Fibroblast of skin of left quadriceps (primary cell): ENCODE data around the gene SPATA46.
"Not testable (repeated sequence)": the region's sequence is repeated elsewhere in the genome, so short reads cannot be mapped to it uniquely, and the experiment has no call there.

ENCODE experiments used
- DNase-seq, 2 experiments: peaks; one replicate each; pipeline ENCODE4 v3.0.0-alpha.2; 2013; ENCODE audit warnings: low read depth in 2 of 2

Gene SPATA46

DNA sequence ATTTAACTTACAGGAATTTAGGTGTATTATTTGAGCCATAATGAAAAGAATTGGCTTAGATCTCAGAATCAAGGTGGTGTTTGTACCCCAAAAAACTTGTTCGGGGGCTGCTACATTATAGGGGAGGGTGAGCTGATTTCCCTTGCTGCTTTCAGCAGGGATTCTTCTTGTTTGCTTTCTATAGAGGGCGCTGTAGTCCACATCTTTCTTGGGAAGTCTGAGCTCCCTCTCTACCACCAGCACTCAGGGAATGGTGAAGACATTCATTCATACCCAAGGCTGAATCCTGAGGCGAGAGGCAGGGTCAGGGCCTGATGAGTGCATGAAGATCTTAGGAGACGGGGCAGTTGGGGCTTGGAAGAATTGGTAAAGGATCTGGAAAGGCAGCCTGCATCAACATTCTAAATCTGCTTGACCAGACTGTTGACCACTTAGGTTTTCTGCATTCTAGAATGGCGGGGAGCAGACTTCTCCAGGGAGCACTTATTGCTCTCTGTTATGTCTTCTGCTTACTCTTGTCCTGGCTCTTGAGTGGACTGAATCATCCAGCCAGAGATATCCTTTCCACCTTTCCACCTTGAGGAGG lies 18.9 kb downstream of the SPATA46 start:
- DNase-seq = peak in 1 of 2 experiments; percentile 3

DNA sequence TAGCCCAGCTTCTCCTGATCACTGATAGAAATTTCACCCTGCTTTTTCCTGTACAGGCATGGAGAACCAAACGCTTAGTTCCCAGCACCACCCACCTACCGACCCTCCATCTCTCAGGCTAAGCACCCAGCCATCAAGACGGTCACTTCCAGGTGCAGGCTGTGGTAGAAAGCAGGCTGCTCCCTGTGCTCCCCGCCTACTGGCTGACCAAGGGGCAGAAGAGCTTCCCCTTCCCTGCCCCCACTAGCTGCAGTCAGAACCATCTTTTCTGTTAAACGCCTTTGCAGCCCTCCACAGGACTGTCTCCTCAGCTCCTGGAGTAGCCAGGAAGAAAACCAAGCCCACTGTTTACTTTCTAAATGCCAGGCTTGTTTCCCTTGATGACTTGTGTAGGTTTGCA lies 23.0 kb downstream of the SPATA46 start:
- no peak for DNase-seq

DNA sequence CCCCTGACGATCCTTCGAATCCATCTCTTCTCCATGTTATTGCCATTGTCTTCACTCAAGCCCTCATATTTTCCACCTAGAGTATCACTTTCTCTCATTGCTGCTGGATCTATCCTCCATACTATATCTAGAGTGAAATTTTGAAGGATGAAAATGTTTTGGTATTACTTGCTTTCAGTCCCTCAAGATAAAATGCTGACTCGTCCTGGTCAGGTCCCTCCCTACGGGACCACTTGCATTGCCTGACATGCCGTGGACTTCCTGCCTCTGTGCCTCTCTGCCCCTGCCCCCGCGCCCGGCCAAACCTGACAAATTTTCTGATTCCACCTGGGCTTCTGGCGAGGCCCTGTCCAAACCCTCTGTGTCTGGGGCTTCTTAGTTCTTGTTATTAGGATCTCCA lies 23.6 kb downstream of the SPATA46 start:
- DNase-seq = no peak

DNA sequence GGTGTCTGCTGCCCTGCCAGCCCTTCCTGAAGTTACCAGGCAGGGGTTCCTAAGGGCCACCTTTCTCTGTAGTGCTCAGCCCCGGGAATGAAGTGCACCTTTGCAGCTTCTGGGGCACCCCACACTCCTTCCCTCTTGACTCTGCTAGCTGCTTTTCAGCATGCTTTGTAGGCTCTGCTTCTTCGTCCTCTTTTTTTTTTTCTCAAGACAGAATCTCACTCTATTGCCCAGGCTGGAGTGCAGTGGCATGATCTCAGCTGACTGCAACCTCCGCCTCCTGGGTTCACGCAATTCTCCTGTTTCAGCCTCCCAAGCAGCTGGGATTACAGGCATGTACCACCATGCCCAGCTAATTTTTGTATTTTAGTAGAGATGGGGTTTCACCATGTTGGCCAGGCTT lies 24.8 kb downstream of the SPATA46 start:
- DNase-seq = not testable (repeated sequence)

DNA sequence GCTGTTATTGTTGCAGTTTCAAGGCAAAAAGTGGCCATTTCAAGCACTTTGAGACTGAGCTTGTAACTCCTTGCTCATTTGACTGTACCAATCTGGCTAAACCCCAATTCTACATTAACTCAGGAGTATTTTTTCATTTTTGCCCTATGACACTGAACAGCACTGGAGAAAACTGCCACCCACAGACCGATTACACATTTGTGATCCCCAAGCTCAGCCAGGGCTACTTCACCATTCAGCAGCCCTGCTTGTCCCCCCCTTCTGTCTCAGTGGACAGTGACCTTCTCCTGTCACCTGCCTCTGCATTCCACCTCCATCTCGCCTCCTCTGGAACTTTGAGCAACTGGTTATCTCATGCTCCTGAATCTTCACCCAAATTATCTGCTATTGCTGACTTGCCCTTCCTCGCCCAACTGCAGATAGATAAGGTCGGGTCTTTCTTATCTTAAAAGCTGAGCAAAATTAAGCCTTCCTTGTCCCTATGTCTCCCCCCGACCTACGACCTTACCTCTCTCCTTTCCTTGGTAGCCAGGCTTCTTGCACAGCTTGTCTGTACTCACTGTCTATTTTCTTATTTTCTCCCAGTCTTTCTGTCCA lies 25.3 kb downstream of the SPATA46 start:
- no peak for DNase-seq

DNA sequence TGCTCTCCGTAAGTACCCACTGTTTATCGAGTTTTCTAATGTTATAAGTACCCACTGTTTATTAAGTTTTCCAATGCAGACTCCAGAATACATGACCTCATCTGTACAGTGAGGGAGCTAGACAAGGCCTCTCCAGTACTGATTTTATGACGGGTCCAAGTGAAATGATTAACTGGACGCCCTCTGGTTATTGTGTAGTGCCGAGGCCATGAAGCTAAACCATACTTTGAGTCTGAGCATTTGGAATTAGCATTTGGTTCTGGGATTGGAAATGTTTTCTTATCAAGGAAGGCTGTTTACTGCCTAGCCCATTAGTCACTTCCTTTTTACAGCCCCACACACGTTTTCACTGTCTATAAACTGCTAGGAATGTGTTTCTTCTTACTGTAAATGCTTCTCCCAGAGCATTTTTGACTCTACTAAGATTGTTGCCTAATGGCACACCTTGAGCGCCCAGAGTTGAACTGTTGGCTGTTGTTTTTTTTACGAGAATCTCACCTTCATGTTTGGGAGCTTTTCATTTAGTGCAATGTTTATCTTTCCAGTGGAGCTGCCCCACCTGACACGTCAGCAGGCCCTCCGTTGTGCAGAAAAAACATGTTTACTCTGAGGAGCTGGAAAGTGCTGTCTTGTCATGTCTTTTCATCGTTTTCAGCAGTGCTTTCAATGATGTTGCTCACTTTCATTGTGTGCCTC lies 26.9 kb downstream of the SPATA46 start:
- DNase-seq = peak; percentile 51 to 52

DNA sequence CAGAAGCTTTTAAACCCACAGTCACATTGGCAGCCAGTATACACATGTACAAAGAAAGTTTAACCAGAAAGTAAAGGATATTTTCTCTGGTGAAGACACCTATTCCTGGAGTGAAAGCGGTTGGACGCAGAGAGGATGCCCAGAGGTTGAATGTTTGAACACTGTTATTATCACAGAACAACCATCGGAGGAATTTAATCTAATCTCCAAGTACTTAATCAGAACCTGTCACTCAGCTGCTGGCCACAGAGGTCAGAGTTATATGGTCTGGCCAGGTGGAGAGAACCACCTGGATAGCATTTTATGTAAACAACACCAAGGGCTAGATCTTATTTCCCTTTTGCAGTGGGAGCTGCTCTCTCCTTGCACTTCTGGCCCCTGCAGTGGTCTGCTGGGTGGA lies 29.4 kb downstream of the SPATA46 start:
- no peak for DNase-seq

DNA sequence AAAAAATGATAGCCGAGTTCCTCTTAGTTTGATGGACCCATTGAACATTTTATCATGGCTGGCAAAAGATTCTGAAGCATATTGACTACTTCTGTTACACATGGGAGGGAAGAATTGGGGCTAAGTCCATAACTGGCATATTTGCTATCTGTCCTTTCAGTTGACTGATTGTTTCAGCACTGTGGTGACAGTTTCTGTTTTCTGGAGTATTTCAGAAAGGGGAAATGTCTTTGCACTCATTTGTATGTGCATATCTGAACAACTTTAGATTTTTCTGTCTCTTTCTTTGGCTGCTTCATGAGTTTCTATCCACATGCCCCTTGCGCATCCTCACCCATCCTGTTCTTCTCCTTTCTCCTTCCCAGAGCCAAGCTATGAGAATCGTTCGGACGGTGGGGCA lies 33.2 kb downstream of the SPATA46 start:
- no peak for DNase-seq

DNA sequence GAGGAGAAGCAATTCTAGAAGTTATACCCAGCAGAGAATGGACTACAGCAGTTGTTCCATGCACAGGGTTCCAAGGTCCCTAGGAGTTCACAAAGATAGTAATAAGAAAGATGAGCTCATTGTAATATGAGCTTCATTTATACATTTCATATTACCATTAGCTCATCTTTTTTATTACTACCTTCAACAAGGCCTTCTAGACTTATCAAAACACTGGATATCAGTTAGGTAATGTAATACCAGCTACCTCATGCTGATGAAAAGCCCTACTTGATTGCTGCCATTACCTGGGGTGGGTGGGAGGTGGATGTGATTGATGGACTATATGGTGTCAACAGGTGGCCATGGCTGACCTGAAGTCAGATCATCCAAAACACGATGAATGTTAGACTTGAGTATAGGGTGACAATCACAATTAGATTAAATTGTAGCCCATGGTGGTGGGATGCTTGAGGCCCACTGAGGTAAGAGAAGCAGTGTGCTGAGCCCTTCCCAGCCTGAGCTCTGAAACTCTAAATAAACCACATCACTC lies 34.1 kb downstream of the SPATA46 start:
- no peak for DNase-seq

DNA sequence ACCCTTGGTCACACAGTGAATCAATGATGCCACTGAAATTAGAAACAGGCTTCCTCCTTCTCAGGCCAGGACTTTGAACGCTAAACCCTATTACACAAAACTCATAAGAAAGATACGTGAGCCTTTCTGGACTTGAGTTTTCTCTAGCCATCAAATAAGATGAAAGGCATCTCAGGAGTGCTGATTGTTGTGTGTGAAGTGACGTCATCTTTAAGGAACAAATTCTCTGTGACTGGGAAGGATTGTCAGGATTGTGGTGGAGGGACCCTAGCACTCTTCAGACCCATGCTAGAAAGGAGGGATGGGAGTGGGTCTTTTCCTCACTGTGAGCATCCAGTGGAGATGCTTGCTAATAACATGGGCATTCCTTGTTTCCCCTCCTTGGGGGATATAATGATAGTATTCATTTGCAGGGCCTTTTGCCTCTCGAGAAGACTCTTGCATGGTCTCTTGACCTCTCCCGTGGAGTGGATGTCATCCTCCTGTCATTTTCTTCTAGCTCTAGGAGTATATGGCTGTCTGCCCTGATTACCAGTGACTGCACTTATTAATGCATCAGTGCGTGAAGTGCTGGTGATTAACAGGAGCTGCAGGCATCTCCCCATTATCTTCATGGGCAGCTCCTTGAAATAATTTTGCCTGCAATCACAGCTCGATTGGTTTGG lies 39.9 kb downstream of the SPATA46 start:
- no peak for DNase-seq

DNA sequence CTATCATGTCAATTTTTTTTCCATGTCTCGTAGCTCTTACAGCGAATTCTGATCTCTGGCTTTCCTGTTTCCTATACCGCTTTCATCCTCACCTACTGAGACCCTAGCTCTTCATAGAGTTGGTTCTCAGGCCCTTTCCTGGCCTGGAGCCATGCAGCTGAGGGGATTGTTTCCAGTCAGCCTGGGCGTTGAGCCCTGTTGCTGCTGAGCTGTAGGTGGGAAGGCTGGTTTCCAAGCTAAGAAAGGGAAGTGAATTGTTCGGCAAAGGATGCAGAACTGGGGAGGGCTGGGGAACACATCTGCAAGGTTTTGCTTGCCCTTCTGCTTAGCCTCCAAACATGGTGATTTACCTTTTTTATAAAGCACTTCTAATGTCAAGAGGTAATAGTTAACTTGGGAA lies 41.5 kb downstream of the SPATA46 start:
- DNase-seq = no peak

DNA sequence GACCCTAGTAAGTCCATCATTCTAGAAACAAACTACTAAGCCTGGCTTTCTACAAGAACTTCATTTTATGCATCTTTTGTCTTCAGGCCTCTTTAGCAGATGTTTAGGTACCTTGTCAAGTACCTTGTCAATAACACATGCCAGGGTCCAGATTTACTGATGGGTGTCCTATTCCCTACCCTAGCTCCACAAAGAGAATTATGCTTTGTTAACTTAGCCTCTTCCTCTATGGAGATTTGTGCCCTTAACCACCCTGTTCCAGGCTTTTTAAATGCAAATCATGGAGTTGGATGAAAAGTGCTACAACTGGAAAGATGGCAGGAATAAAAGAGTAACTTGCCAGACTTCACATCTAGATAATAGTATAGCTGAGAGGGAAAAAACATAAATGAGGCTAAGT lies 42.7 kb downstream of the SPATA46 start:
- DNase-seq = no peak

DNA sequence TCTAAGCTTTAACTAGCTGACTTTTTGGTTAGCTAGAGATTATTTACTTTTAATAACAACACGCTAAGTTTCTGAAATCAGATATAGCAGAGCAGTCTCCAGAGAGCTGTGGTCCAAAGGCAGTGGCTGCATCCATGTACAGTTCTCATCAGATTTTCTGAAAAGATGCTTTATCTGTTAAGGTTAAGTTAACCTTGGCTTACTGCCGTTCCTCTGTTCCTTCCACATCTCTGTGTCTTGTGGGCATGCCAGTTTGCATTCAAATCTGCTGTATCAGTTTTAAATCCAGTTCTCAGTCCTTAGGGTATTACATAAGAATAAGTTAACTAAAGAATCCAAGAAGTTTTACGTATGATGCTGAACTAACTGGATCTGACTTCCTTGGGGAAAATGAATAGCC lies 46.8 kb downstream of the SPATA46 start:
- peak in 1 of 2 experiments; percentile 9 for DNase-seq

DNA sequence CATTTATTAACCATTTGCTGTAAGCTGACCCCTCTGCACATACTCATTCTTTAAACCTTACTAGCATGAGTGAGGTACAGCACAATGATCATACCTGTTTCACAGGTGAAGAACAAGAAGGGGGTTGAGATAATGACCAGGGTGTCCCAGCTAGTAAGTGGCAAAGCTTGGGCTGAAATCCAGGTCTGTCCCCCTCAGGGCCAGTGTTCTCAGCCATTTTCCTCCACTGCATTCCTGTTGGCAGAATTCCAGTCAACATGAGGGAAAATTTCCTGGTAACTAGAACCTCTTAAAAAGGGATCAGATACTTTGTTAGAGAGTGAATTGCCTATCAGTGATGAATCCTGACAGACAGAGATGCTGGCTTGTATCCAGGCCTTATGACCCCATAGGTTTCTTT lies 48.1 kb downstream of the SPATA46 start:
- no peak for DNase-seq

DNA sequence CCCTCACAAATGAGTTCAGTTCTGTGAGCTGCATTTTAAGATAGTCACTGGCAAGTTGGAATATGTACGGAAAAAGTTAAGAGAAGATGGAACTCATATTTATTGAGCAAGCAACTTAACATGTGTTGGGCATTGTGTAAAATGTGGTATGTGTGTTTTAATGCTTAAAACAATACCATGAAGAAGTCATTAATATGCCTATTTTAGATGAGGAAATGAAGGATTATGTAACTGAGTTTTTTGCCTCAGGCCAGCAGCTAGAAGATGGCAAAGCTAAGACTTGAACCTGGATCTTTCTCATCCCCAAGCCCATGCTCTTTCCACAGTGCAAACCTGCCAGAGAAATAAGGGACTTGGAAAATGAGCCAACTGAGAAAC lies 48.9 kb downstream of the SPATA46 start:
- no peak for DNase-seq

DNA sequence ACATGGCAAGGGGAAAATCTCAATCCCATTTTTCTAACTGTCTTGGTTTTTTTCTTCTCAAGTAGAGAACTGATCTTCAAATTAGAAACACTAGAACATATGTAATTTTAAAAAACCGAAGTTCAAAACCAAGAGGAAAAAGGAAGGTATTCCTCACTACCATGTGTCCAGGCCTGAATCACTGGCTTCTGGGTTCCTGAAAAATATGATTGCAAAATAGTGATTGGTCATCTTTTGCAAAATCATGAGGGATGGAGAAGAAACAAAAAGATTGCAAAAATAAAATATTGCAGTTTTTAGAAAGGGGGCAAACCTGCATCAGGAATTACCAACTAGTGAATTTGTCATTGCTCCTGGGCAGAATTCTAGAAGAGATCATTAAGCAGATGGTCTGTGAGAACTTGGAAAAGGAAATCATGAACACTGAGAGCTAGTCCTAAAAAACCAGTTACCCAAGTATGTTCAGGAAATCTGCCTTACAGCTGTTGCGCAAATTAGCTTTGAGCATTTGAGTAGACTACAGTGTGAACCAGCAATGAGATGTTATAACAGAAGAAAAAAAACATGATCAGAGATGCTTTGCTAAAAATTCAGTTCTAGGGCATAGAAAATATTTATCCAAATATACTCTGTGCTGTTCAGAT lies 49.4 kb downstream of the SPATA46 start:
- DNase-seq = no peak

DNA sequence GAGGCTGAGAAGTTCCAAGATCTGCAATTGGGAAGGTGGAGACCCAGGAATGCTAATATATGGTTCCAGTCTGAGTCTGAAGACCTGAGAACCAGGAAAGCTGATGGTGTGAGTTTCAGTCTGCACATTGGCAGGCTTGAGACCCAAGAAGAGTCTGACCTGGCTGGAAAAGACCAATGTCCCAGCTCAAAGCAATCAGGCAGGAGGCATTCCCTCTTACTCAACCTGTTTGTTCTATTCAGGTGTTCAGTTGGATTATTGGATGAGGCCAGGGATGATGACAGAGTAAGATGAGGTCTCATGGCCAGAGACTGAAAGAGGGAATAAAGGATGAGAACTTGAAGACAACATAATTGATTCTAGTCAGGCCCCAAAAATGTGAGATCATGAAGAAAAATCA lies 50.1 kb downstream of the SPATA46 start:
- no peak for DNase-seq

DNA sequence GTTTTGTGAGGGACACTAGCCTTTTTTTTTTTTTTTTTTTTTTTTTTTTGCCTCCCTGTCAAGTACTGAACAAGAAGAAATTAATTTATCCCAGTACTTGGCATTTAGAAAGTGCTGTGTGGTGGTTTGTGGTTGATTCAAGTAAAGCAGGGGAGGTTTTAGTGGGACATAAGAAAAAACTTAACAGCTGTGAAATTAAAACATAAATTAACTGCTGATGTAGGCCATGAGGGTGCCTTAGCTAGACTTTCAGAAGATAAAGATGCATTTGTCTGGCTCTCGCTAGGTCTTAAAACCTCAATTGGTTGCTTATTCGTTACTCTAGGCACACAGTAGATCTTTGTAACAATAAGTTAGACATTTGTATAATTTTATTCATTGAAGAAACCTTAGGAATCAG lies 52.3 kb downstream of the SPATA46 start:
- no peak for DNase-seq
